Measurements from ENCODE around the gene KRTAP4-9. TPM values are rescaled to one million over a fixed set of nuclear protein-coding genes. Genes with fewer than 3 reads are reported as not detected.

KRTAP4-9 gene
- total and polyA plus RNA-seq, 10 of the 15 experiments (the other 5 are each of a cell fraction or from before 2014, with no cell fraction given) = not detected

DNA sequence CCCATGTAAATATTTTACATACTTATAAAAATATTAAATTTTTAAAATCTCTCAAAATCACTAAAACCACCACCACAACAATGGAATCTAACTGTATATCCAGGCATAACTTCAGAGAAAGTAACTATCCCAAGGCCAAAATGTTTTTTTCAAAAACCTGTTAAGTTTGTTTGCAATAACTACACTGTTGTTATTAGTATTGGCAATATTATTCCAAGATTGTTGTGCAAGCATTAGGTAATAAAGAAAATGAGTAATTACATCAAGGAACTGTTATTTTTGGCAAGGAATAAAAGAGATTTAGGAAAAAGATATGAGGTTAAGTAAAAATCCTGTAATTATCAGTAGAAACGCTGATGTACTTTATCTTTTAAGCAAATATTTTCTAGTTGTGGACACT lies 22.2 kb downstream of the KRTAP4-9 start (continued):
- TF ChIP-seq, protein P1, sequence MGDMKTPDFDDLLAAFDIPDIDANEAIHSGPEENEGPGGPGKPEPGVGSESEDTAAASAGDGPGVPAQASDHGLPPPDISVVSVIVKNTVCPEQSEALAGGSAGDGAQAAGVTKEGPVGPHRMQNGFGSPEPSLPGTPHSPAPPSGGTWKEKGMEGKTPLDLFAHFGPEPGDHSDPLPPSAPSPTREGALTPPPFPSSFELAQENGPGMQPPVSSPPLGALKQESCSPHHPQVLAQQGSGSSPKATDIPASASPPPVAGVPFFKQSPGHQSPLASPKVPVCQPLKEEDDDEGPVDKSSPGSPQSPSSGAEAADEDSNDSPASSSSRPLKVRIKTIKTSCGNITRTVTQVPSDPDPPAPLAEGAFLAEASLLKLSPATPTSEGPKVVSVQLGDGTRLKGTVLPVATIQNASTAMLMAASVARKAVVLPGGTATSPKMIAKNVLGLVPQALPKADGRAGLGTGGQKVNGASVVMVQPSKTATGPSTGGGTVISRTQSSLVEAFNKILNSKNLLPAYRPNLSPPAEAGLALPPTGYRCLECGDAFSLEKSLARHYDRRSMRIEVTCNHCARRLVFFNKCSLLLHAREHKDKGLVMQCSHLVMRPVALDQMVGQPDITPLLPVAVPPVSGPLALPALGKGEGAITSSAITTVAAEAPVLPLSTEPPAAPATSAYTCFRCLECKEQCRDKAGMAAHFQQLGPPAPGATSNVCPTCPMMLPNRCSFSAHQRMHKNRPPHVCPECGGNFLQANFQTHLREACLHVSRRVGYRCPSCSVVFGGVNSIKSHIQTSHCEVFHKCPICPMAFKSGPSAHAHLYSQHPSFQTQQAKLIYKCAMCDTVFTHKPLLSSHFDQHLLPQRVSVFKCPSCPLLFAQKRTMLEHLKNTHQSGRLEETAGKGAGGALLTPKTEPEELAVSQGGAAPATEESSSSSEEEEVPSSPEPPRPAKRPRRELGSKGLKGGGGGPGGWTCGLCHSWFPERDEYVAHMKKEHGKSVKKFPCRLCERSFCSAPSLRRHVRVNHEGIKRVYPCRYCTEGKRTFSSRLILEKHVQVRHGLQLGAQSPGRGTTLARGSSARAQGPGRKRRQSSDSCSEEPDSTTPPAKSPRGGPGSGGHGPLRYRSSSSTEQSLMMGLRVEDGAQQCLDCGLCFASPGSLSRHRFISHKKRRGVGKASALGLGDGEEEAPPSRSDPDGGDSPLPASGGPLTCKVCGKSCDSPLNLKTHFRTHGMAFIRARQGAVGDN (IDR thresholded peaks at IDR 0.05) = no peak
- no peak for TF ChIP-seq RCOR1 (conservative IDR thresholded peaks at IDR 0.05; ENCODE audit: low read depth, low read length)
- no peak for TF ChIP-seq FOXM1 (IDR thresholded peaks at IDR 0.05; ENCODE audit: low read depth, low read length)
- no peak for TF ChIP-seq BACH1 (IDR thresholded peaks at IDR 0.05; ENCODE audit: borderline replicate concordance)
- no peak for TF ChIP-seq MTA3 (IDR thresholded peaks at IDR 0.05; ENCODE audit: borderline replicate concordance, low read length)
- TF ChIP-seq, protein P2, sequence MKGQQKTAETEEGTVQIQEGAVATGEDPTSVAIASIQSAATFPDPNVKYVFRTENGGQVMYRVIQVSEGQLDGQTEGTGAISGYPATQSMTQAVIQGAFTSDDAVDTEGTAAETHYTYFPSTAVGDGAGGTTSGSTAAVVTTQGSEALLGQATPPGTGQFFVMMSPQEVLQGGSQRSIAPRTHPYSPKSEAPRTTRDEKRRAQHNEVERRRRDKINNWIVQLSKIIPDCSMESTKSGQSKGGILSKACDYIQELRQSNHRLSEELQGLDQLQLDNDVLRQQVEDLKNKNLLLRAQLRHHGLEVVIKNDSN (IDR thresholded peaks at IDR 0.05; ENCODE audit: borderline replicate concordance, extremely low read length, insufficient read depth, low read depth, low read length) = no peak
- TF ChIP-seq, protein P3, sequence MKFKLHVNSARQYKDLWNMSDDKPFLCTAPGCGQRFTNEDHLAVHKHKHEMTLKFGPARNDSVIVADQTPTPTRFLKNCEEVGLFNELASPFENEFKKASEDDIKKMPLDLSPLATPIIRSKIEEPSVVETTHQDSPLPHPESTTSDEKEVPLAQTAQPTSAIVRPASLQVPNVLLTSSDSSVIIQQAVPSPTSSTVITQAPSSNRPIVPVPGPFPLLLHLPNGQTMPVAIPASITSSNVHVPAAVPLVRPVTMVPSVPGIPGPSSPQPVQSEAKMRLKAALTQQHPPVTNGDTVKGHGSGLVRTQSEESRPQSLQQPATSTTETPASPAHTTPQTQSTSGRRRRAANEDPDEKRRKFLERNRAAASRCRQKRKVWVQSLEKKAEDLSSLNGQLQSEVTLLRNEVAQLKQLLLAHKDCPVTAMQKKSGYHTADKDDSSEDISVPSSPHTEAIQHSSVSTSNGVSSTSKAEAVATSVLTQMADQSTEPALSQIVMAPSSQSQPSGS (IDR thresholded peaks at IDR 0.05; ENCODE audit: low read length) = no peak
- TF ChIP-seq CEBPB (IDR thresholded peaks at IDR 0.05; ENCODE audit: borderline replicate concordance in 1 of 2, low read depth in 2 of 2, low read length in 2 of 2) = no peak
